A549 treated with CORT108297 at 1 μM for 4 hours (cell line): Measurements from ENCODE around the gene EIF3F. TPM values are rescaled to one million over a fixed set of nuclear protein-coding genes. Genes with fewer than 3 reads are reported as not detected.

Source experiments
- total RNA-seq: library from RNA; stranded (reverse); fragments of 200-300 nt; extraction: Qiagen RNA extraction; gene quantifications from 5 replicates; pipeline ENCODE4 v1.2.3, GENCODE V29; 2022

The EIF3F gene
- 325 to 401 TPM (median 339 TPM) in 5 replicates for total RNA-seq

DNA sequence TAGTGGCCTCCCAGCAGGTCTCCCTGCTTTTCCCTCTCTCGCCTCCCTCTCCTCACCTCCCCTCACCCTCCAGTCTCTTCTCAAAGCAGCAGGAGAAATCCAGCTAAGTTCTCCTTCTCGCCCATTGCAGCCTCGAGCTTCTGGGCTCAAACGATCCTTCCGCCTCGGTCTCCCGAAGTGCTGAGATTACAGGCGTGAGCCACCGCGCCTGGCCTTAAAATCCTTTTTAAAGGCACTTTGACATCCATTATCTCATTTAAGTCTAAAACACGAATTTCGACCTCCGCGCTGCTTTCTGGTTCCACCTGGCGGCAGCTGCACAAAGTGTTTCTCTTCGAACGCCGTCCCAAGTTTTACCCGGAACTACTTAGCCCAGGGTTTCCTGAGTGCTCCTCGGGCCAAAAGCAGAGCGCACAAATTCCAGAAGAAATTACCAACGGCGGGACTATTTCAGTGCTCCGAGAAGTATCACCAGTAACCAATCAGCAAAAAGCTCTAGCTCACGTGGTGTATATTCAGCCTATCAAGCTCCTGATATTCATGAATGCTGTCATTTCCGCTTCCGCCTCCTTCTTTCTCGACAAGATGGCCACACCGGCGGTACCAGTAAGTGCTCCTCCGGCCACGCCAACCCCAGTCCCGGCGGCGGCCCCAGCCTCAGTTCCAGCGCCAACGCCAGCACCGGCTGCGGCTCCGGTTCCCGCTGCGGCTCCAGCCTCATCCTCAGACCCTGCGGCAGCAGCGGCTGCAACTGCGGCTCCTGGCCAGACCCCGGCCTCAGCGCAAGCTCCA, at the start of gene EIF3F:
TSS of gene EIF3F (plus strand) at position 570 of the 792 bp plus-strand sequence. CDS start at position 586, 16 bp downstream.

GRCh38 chr11:7941608-7942007, 45.5 kb upstream of the EIF3F start, which contains the start of gene OR10A3:
Gene OR10A3, minus strand, starts transcription at chr11:7941708. Its CDS starts 2,188 bp downstream, at chr11:7939520.

GRCh38 chr11:7965386-7965785, 21.8 kb upstream of the EIF3F start, which contains the start of gene NLRP10:
Gene NLRP10, minus strand, starts transcription at chr11:7965447. Its CDS starts 1,952 bp downstream, at chr11:7963495.

Other genes with a start within 250 kb of the EIF3F start
- gene OR5P2, start 190.4 kb upstream of the EIF3F start, total RNA-seq: not detected in 5 replicates
- not detected in 5 replicates for gene OR5P3, start 156.5 kb upstream of the EIF3F start, total RNA-seq
- not detected in 5 replicates for gene OR10A6, start 56.1 kb upstream of the EIF3F start, total RNA-seq
- not detected in 5 replicates for gene OR10A3, start 45.6 kb upstream of the EIF3F start, total RNA-seq
- gene NLRP10, start 21.9 kb upstream of the EIF3F start, total RNA-seq: not detected in 5 replicates
- gene TUB, start 93.9 kb downstream of the EIF3F start, total RNA-seq: 5.4 to 8.4 TPM (median 7.6 TPM) in 5 replicates
- 1.3 to 2.8 TPM (median 1.9 TPM) in 5 replicates for gene RIC3, start 181.7 kb downstream of the EIF3F start, total RNA-seq